ENCODE data around the gene MCF2L.

MCF2L gene

GRCh38 chr13:112962911-112963625, 5.9 kb upstream of the MCF2L start:
- no peak for DNase-seq (ENCODE audit: low read depth in 2 of 2)

- no peak for DNase-seq (ENCODE audit: low read depth in 2 of 2)
Measured at GRCh38 chr13:112963641-112964040, 5.4 kb upstream of the MCF2L start.

GRCh38 chr13:112964971-112965492, 4.0 kb upstream of the MCF2L start:
- DNase-seq (ENCODE audit: low read depth in 2 of 2): no peak

- no peak for DNase-seq (ENCODE audit: low read depth in 2 of 2)
Measured at GRCh38 chr13:112965573-112966115, 3.4 kb upstream of the MCF2L start.

GRCh38 chr13:112966776-112967175, 2.2 kb upstream of the MCF2L start:
- no peak for DNase-seq (ENCODE audit: low read depth in 2 of 2)

- DNase-seq (ENCODE audit: low read depth in 2 of 2): no peak
Measured at GRCh38 chr13:112967686-112968379, 1.2 kb upstream of the MCF2L start.

- no peak for DNase-seq (ENCODE audit: low read depth in 2 of 2)
Measured at GRCh38 chr13:112968380-112968909, 569 bp upstream of the MCF2L start.

- DNase-seq (ENCODE audit: low read depth in 2 of 2): no peak
Measured at GRCh38 chr13:112969692-112970338, 801 bp downstream of the MCF2L start.

GRCh38 chr13:112970552-112971287, 1.7 kb downstream of the MCF2L start:
- DNase-seq (ENCODE audit: low read depth in 2 of 2): no peak

- no peak for DNase-seq (ENCODE audit: low read depth in 2 of 2)
Measured at GRCh38 chr13:112971288-112971643, 2.3 kb downstream of the MCF2L start.

GRCh38 chr13:112972258-112972657, 3.2 kb downstream of the MCF2L start:
- no peak for DNase-seq (ENCODE audit: low read depth in 2 of 2)

GRCh38 chr13:112972867-112973576, 4.0 kb downstream of the MCF2L start:
- no peak for DNase-seq (ENCODE audit: low read depth in 2 of 2)

GRCh38 chr13:112973577-112973951, 4.5 kb downstream of the MCF2L start:
- DNase-seq (ENCODE audit: low read depth in 2 of 2): no peak

- DNase-seq (ENCODE audit: low read depth in 2 of 2): no peak
Measured at GRCh38 chr13:112974125-112974524, 5.1 kb downstream of the MCF2L start.

- no peak for DNase-seq (ENCODE audit: low read depth in 2 of 2)
Measured at GRCh38 chr13:112974671-112975070, 5.7 kb downstream of the MCF2L start.

- no peak for DNase-seq (ENCODE audit: low read depth in 2 of 2)
Measured at GRCh38 chr13:112975401-112975939, 6.5 kb downstream of the MCF2L start.

- no peak for DNase-seq (ENCODE audit: low read depth in 2 of 2)
Measured at GRCh38 chr13:112976526-112976925, 7.5 kb downstream of the MCF2L start.

- DNase-seq (ENCODE audit: low read depth in 2 of 2): no peak
Measured at GRCh38 chr13:112977091-112977490, 8.1 kb downstream of the MCF2L start.

GRCh38 chr13:112977525-112977924, 8.5 kb downstream of the MCF2L start:
- DNase-seq (ENCODE audit: low read depth in 2 of 2): no peak

GRCh38 chr13:112978561-112979405, 9.8 kb downstream of the MCF2L start:
- no peak for DNase-seq (ENCODE audit: low read depth in 2 of 2)

Data from stimulated activated CD8-positive, alpha-beta memory T cell treated with anti-CD3 and anti-CD28 coated beads, Interleukin-2, amount 100 ng/mL, for 1 hour (primary cell).